H9 (cell line): Measurements from ENCODE around the gene SF3A2. TPM values are rescaled to one million over a fixed set of nuclear protein-coding genes. Genes with fewer than 3 reads are reported as not detected.

ENCODE experiments used
- DNase-seq: peaks from one replicate; pipeline ENCODE4 v3.0.0-alpha.2; 2017
- H2AFZ ChIP-seq: one replicate; pipeline ENCODE4 v1.6.1; 2013; ENCODE audit warnings: mild to moderate bottlenecking, low read length, control low read depth, moderate library complexity
- H2AK5ac ChIP-seq: 2 replicates; pipeline ENCODE4 v1.6.1; 2013; ENCODE audit warnings: low read length, control low read depth, mixed read lengths; ENCODE audit not compliant: insufficient read length
- H2BK120ac ChIP-seq: one replicate; pipeline ENCODE4 v1.6.1; 2013; ENCODE audit warnings: low read depth, mild to moderate bottlenecking, low read length, control low read depth, inconsistent platforms; ENCODE audit not compliant: poor library complexity, severe bottlenecking
- H2BK12ac ChIP-seq: 2 replicates; pipeline ENCODE4 v1.6.1; 2013; ENCODE audit warnings: low read length, control low read depth, mixed read lengths, low read depth; ENCODE audit not compliant: insufficient read length
- H2BK15ac ChIP-seq: 2 replicates; pipeline ENCODE4 v1.6.1; 2013; ENCODE audit warnings: low read depth, low read length, control low read depth
- H2BK20ac ChIP-seq: one replicate; pipeline ENCODE4 v1.6.1; 2013; ENCODE audit warnings: low read depth, mild to moderate bottlenecking, low read length, control low read depth, inconsistent platforms; ENCODE audit not compliant: poor library complexity, severe bottlenecking
- H2BK5ac ChIP-seq: 2 replicates; pipeline ENCODE4 v1.6.1; 2013; ENCODE audit warnings: low read length, control low read depth, mixed read lengths; ENCODE audit not compliant: insufficient read length
- H3K14ac ChIP-seq: 2 replicates; pipeline ENCODE4 v1.6.1; 2013; ENCODE audit warnings: low read length, control low read depth; ENCODE audit not compliant: insufficient read depth
- H3K18ac ChIP-seq: 2 replicates; pipeline ENCODE4 v1.6.1; 2013; ENCODE audit warnings: low read depth, mild to moderate bottlenecking, mixed read lengths, low read length, control low read depth; ENCODE audit not compliant: insufficient read length
- H3K23ac ChIP-seq: 2 replicates; pipeline ENCODE4 v1.6.1; 2013; ENCODE audit warnings: low read length, control low read depth, mixed read lengths, low read depth; ENCODE audit not compliant: insufficient read length
- H3K23me2 ChIP-seq: 2 replicates; pipeline ENCODE4 v1.6.1; 2013; ENCODE audit warnings: low read depth, mild to moderate bottlenecking, mixed read lengths, low read length, control low read depth; ENCODE audit not compliant: insufficient read length, poor library complexity, severe bottlenecking
- H3K27ac ChIP-seq: 2 replicates; pipeline ENCODE4 v1.5.1; 2013; ENCODE audit warnings: low read length, control low read depth, mixed read lengths, low read depth; ENCODE audit not compliant: insufficient read length
- H3K27me3 ChIP-seq: 2 replicates; pipeline ENCODE4 v1.6.1; 2013; ENCODE audit warnings: low read length, control low read depth, inconsistent platforms; ENCODE audit not compliant: insufficient read depth
- H3K4ac ChIP-seq: 2 replicates; pipeline ENCODE4 v1.6.1; 2013; ENCODE audit warnings: low read depth, mild to moderate bottlenecking, control low read depth, inconsistent platforms, low read length, moderate library complexity
- H3K4me1 ChIP-seq: 2 replicates; pipeline ENCODE4 v1.6.1; 2013; ENCODE audit warnings: low read length, control low read depth, inconsistent platforms; ENCODE audit not compliant: insufficient read depth
- H3K4me2 ChIP-seq: 2 replicates; pipeline ENCODE4 v1.6.1; 2013; ENCODE audit warnings: low read length, control low read depth, mixed read lengths; ENCODE audit not compliant: insufficient read length, insufficient read depth
- H3K56ac ChIP-seq: 2 replicates; pipeline ENCODE4 v1.6.1; 2013; ENCODE audit warnings: low read depth, mild to moderate bottlenecking, mixed read lengths, low read length, control low read depth; ENCODE audit not compliant: insufficient read length
- H3K79me1 ChIP-seq: 2 replicates; pipeline ENCODE4 v1.6.1; 2013; ENCODE audit warnings: low read depth, mild to moderate bottlenecking, moderate library complexity, low read length, control low read depth, inconsistent platforms; ENCODE audit not compliant: insufficient read depth, poor library complexity, severe bottlenecking
- H3K79me2 ChIP-seq: 2 replicates; pipeline ENCODE4 v1.6.1; 2013; ENCODE audit warnings: low read length, control low read depth, inconsistent platforms; ENCODE audit not compliant: insufficient read depth
- H3K9ac ChIP-seq: 2 replicates; pipeline ENCODE4 v1.6.1; 2013; ENCODE audit warnings: low read length, control low read depth, mixed read lengths; ENCODE audit not compliant: insufficient read length; ENCODE audit errors: extremely low read depth
- H3K9me3 ChIP-seq: one replicate; pipeline ENCODE4 v1.6.1; 2013; ENCODE audit warnings: low read depth, low read length, inconsistent platforms; ENCODE audit not compliant: control insufficient read depth
- H3T11ph ChIP-seq: one replicate; pipeline ENCODE4 v1.6.1; 2013; ENCODE audit warnings: mild to moderate bottlenecking, low read length, control low read depth, inconsistent platforms
- H4K20me1 ChIP-seq: one replicate; pipeline ENCODE4 v1.6.1; 2013; ENCODE audit not compliant: control insufficient read depth, insufficient read length, insufficient read depth
- H4K5ac ChIP-seq: 2 replicates; pipeline ENCODE4 v1.6.1; 2013; ENCODE audit warnings: low read depth, mild to moderate bottlenecking, mixed read lengths, low read length, control low read depth; ENCODE audit not compliant: insufficient read length
- H4K8ac ChIP-seq: replicated peaks from 2 replicates; pipeline ENCODE4 v1.6.1; 2013; ENCODE audit warnings: low read length, control low read depth, mixed read lengths, low read depth; ENCODE audit not compliant: insufficient read length
- H4K91ac ChIP-seq: 2 replicates; pipeline ENCODE4 v1.6.1; 2013; ENCODE audit warnings: low read depth, mild to moderate bottlenecking, moderate library complexity, mixed read lengths, low read length, control low read depth; ENCODE audit not compliant: insufficient read length
- H3K27ac Mint-ChIP-seq, 3 experiments: 2 replicates in 2 of 3; 3 replicates in 1 of 3; pipeline ENCODE4 v1.8.0; 2020 to 2021; ENCODE audit warnings: mixed read lengths in 3 of 3, mild to moderate bottlenecking in 1 of 3, moderate library complexity in 1 of 3
- H3K27me3 Mint-ChIP-seq: 2 replicates; pipeline ENCODE4 v1.8.0; 2021; ENCODE audit warnings: low read depth, mild to moderate bottlenecking, moderate library complexity, mixed read lengths
- H3K36me3 Mint-ChIP-seq, 3 experiments: 2 replicates in 2 of 3; 3 replicates in 1 of 3; pipeline ENCODE4 v1.8.0; 2020 to 2021; ENCODE audit warnings: low read depth in 3 of 3, mixed read lengths in 3 of 3; ENCODE audit not compliant: insufficient read depth in 1 of 3
- H3K4me1 Mint-ChIP-seq, 2 experiments: 2 replicates each; pipeline ENCODE4 v1.8.0; 2020; ENCODE audit warnings: mixed read lengths in 2 of 2
- H3K4me3 Mint-ChIP-seq, 2 experiments: 2 replicates in 1 of 2; 3 replicates in 1 of 2; pipeline ENCODE4 v1.8.0; 2020 to 2021; ENCODE audit warnings: mild to moderate bottlenecking in 2 of 2, mixed read lengths in 2 of 2, moderate library complexity in 1 of 2
- H3K9me3 Mint-ChIP-seq, 2 experiments: 2 replicates in 1 of 2; 3 replicates in 1 of 2; pipeline ENCODE4 v1.8.0; 2020; ENCODE audit warnings: mild to moderate bottlenecking in 2 of 2, mixed read lengths in 2 of 2, moderate library complexity in 1 of 2
- WGBS: extraction: QIAGEN DNeasy Blood & Tissue Kit; methylation state at CpG from one replicate; pipeline ENCODE4 v1.1.7; 2013; ENCODE audit warnings: missing lambda C conversion rate, low lambda C conversion rate, mixed read lengths; ENCODE audit not compliant: insufficient read length; ENCODE audit errors: extremely low coverage; 5-methylcytosine and 5-hydroxymethylcytosine counted together
- total RNA-seq: library from RNA; stranded (reverse); gene quantifications from 2 replicates; pipeline ENCODE4 v1.2.1, GENCODE V29; 2021
- TF ChIP-seq, protein P1 (sequence below): fragments of 200-600 bp; sonication (generic); conservative IDR thresholded peaks from 3 replicates; pipeline ENCODE4 v1.8.0; 2021; ENCODE audit warnings: antibody characterized with exemption, mild to moderate bottlenecking

The SF3A2 gene
- total RNA-seq, 1 experiment from 2014 or later: 166 TPM

DNA sequence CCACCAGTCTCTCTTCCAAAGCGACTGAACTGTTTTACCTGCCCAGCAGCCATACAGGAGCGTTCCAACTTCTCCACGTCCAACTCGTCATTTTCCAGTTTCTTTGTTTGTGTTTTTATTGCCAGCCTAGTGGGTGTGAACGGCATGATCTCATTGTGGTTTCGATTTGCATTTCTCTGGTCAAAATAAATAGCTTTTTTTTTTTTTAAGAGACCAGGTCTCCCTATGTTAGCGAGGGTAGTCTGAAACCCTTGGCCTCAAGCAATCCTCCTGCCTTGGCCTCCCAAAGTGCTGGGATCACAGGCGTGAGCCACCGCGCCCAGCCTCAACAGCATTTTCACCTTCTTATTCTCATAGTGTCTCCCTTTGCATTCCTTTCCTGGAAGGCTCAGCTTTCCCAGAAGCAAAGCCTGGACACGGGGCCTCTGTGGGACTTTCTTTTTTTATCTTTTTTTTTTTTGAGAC is 23.7 kb downstream of the SF3A2 start:
- peaks cover 17% of the 10 kb centered on the region for H3K27me3 Mint-ChIP-seq
- H3T11ph ChIP-seq: no peak overlapping the region
- H2BK12ac ChIP-seq: no peak overlapping the region
- no peak overlapping the region for H3K4ac ChIP-seq
- H3K18ac ChIP-seq: no peak overlapping the region
- DNase-seq: no peak
- no peak overlapping the region for H3K27ac Mint-ChIP-seq
- no peak overlapping the region for H3K23ac ChIP-seq
- no peak overlapping the region for H2AFZ ChIP-seq
- H3K9me3 Mint-ChIP-seq: no peaks in the 10 kb centered on the region
- TF ChIP-seq, protein P1, sequence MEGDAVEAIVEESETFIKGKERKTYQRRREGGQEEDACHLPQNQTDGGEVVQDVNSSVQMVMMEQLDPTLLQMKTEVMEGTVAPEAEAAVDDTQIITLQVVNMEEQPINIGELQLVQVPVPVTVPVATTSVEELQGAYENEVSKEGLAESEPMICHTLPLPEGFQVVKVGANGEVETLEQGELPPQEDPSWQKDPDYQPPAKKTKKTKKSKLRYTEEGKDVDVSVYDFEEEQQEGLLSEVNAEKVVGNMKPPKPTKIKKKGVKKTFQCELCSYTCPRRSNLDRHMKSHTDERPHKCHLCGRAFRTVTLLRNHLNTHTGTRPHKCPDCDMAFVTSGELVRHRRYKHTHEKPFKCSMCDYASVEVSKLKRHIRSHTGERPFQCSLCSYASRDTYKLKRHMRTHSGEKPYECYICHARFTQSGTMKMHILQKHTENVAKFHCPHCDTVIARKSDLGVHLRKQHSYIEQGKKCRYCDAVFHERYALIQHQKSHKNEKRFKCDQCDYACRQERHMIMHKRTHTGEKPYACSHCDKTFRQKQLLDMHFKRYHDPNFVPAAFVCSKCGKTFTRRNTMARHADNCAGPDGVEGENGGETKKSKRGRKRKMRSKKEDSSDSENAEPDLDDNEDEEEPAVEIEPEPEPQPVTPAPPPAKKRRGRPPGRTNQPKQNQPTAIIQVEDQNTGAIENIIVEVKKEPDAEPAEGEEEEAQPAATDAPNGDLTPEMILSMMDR: no peak
- H4K91ac ChIP-seq: no peak overlapping the region
- H2BK20ac ChIP-seq: no peak overlapping the region
- no peak overlapping the region for H3K14ac ChIP-seq
- no peak overlapping the region for H4K8ac ChIP-seq
- no peak overlapping the region for H3K4me2 ChIP-seq
- no peaks in the 10 kb centered on the region for H3K79me2 ChIP-seq
- H3K9ac ChIP-seq: no peak overlapping the region
- no peak overlapping the region for H4K5ac ChIP-seq
- H3K4me1 ChIP-seq: no peaks in the 10 kb centered on the region
- H3K56ac ChIP-seq: no peak overlapping the region
- no peak overlapping the region for H2BK15ac ChIP-seq
- peak overlapping the region in 1 of 2 experiments; percentile 18; a peak in 1 of 5 replicates for H3K4me3 Mint-ChIP-seq
- H4K20me1 ChIP-seq: no peaks in the 10 kb centered on the region
- no peaks in the 10 kb centered on the region for H3K27me3 ChIP-seq
- H2AK5ac ChIP-seq: no peak overlapping the region
- H3K9me3 ChIP-seq: no peaks in the 10 kb centered on the region
- H2BK5ac ChIP-seq: no peak overlapping the region
- no CpG with 5 or more reads among the region's 11 CpGs for WGBS
- H3K36me3 Mint-ChIP-seq: no peaks in the 10 kb centered on the region
- no peak overlapping the region for H3K27ac ChIP-seq
- H3K23me2 ChIP-seq: no peaks in the 10 kb centered on the region
- no peaks in the 10 kb centered on the region for H3K79me1 ChIP-seq
- no peaks in the 10 kb centered on the region for H3K4me1 Mint-ChIP-seq
- H2BK120ac ChIP-seq: no peak overlapping the region
